Fibroblast of skin of right biceps (primary cell): ENCODE data around the gene TOB1.
"Not testable (repeated sequence)": the region's sequence is repeated elsewhere in the genome, so short reads cannot be mapped to it uniquely, and the experiment has no call there.

Experiments
- DNase-seq: peaks from one replicate; pipeline ENCODE4 v3.0.0-alpha.2; 2013

TOB1 gene

DNA sequence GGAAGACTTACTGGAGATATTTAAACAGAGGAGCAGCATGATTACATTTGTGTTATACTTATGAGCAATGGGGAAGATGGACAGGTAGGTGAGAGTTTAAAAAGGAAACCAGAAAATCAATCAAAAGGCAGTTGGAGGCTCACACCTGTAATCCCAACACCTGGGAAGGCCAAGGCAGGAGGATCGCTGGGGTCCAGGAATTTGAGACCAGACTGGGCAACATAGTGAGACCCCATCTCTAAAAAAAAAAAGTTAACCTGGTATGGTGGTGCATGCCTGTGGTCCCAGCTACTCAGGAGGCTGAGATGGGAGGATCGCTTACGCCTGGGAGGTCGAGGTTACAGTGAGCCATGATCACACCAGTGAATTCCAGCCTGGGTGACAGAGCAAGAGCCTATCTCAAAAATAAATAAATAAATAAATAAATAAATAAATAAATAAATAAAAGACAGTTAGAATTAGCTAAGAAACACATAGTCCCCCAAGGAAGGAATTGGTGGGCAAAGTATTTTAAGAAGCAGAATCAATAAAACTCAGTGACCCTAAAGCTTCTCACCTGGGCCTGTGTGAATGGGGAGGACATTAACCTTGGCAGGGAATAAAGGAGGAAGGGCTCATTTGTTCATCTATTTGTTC is 32.3 kb upstream of the TOB1 start:
- DNase-seq, result no peak

DNA sequence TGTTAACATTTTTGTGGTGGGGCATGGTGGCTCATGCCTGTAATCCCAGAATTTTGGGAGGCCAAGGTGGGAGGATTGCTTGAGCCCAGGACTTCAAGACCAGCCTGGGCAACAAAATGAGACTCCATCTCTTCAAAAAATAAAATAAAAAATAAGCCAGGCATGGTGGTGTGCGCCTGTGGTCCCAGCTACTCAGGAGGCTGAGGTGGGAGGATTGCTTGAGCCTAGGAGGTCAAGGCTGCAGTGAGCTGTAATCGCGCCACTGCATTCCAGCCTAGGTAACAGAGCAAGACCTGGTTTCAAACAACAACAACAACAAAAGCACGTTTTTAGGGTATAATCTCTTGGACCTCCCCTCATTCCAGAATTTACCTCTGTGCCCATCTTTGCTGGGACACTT is 28.4 kb upstream of the TOB1 start:
- not testable (repeated sequence) for DNase-seq

DNA sequence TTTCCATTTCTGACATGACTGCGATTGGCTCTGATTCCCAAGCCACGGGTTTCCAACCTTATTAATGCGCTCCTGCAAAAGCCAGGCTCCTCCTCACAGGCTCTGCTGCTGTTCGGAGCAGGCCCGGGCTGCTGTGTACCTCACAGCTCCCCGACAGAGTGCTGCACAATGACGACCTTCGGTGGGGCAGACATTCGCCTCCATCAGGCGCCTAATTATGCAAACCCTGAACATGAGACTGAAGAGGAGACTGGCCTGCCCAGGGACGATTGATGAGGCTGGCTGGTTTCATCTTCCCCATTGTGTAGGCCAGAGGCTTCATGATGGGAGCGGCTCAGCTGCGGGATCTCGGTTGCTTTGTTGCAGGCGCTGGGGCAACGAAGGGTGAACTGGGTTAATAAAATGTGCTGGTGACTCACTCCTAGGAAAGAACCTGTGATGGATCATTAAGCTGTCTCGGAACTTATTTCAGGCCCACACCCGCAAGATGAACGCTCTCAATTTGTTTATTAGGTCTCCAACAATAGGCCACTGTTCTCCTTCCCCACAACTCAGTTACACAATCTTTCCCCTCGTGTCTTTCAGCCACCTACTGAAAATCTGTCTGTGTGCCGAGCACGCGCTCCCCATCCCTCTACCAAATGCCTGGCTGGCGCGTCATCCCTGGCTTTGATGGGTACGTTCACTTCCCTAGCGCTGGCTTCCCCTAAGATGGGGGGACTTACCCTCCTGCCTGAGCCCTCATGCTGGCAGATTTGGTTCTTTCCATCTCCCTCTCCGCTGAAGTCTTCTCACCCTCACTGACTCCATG is 27.2 kb upstream of the TOB1 start:
- peak; percentile 34 for DNase-seq

DNA sequence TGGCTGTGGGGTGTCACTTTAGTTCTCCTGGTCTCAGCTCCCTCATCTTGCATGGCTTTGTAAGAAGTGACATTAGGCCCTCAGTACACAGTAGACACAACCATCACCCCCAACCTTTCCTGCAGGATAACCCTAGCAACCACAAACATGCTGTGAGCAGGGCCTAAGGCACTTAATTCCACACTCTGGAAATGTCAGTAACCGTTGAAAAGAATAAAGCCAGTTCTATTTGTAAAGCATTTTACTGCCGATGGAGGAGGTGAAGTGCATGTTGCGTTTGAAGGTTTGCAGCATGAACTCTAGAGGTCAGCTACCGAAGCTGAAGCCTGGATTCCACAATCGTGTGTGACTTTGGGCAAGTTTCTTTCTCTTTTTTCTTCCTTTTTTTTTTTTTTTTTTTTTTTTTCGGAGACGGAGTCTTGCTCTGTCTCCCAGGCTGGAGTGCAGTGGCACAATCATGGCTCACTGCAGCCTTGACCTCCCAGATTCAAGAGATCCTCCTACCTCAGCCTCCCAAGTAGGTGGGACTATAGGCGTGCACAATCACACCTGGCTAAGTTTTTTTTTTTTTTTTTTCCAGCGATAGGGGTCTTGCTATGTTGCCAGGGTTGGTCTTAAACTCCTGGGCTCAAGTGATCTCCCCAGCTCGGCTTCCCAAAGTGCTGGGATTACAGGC is 26.1 kb upstream of the TOB1 start:
- DNase-seq, result no peak

DNA sequence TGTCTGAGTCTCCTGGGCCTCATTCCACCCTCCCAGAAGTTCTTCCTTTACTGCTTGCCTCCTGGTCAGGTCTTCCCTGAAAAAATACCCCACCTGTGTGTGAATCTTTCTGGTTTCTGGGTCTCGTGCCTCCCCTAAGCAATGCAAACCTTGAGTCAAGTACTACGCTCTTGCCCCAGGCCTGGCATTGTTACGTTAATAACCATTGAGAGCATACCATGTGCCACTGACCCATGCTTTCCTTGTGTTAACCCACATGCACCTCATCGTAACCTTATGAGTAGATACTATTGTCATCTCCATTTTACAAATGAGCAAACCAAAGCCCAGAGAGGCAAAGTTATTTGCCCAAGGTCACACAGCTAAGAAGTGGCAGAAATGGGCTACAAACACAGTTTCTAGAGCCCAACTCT is 25.4 kb upstream of the TOB1 start:
- no peak for DNase-seq

DNA sequence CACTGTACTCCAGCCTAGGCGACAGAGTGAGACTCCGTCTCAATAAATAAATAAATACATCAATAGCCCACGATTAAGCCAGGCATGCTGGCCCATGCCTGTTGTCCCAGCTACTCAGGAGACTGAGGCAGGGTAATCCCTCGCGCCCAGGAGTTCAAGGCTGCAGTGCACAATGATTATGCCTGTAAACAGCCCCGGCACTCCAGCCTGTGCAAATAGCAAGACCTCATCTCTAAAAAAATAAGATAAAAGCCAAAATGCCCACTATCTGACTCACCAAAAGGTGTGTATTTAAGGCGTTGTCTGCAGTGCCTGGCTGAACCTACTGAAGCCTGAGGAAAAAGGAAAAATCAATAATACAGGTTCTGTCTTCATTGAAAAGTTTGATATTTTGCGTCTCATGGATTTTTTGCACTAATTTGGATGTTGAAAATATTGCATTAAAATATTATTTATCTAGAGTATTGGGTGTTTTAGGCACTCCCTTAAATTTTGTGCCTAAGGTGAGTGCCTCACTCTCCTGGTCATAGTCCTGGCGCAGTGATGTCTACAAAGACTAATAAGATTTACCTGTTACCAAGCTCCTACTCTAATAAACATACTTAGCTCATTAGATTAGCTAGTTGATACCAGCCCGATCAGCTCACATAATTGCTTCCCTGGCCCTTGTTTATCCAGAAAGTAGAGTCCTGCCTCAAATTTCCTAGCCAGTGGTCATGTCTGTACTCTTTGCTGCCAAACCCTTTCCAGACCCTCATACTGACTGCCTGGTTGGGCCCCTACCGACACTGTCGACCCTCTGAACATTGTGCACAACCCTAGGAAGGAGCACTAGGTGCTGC is 24.7 kb upstream of the TOB1 start:
- DNase-seq, result no peak

DNA sequence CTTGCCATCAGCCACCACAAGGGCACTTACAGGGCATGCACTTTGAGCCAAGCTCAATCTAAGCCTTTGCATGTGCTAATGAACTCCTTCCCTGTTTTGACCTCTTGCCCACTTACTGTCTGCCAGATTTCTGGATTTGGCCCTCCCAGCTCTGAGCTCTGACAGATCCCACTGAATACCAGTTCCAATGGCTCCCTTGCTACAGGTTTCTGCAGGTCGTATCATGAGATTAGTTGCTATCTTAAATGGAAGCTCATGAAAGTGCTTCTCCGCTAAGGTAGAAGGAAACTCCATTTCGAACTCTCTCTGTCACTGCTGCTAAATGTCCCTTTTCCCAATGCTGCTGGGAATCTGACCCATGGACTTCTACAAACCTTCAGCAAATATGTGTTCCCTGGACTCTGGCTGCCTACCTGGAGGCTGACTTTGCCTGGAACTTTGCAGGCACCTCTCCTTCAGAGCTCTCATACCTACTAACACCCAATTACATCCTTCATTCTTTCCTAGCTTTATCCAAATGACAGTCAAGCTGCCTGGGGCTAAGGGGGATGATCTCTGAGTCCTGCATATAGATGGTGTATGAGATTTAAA is 23.5 kb upstream of the TOB1 start:
- DNase-seq, result no peak

DNA sequence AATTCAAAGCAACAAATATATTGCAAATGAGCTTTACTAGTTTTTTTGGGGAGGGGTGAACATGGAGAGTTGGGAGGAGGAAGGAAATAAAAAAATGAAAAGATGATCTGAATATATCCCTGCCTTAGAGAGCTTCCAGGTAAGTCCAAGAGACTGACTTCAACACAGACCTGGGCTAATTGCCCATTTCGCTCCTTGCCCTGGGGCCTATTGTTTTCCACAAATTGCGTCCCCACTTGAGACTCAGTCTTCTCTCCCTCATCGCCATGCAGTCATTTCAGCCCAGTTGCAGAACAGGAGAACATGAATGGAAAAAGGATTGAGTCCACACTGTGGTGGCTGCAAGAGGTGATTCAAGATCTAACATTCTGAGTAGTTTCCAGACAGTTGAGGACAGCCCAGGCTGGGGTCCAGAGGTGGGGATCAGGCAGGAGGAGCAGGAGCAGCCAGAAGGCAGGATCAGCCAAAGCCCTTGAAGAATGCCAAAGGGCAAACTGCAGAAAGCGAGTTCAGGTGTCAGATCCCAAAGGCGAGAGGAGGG is 21.6 kb upstream of the TOB1 start:
- no peak for DNase-seq

DNA sequence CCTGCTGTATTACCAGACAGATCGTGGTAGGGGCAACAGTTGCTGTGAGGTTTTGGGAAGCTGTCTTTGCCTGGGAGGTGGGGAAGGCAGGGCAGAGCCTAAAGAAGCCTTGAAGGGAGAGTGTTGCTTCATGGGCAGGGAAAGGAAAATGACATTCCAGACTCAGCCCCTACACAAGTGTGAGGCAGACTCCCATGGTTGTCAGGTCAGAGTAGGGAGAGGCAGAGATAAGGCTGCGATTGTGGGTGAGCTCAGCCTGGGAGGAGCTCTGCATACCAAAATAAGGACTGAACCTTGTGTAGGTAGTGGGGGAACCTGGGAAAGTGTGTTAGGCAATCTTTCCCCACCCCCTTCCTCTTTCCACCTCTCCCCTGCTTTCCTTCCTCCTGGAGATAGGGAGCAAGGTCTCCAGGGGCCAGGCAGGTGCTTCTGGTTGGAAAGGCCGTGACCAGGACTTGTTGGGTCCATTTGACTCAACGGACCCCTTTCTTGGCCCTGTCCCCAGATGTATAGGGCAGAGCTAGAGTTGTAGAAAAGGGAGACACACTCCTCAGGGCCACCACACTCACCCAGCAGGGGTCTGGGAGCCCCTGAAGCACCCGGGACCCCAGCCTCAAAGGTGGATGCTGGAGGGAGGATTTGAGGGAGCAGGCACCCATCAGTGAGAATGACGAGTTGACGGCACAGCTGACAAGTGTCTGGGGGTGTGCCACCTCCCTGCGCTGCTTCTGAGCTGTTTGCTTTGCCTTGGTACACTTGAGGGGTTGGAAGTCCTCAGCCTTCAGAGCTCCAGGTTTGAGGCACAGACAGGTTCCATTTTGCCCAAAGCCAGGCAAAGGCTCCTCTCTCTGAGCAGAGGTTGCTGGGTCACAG is 18.5 kb upstream of the TOB1 start:
- no peak for DNase-seq

DNA sequence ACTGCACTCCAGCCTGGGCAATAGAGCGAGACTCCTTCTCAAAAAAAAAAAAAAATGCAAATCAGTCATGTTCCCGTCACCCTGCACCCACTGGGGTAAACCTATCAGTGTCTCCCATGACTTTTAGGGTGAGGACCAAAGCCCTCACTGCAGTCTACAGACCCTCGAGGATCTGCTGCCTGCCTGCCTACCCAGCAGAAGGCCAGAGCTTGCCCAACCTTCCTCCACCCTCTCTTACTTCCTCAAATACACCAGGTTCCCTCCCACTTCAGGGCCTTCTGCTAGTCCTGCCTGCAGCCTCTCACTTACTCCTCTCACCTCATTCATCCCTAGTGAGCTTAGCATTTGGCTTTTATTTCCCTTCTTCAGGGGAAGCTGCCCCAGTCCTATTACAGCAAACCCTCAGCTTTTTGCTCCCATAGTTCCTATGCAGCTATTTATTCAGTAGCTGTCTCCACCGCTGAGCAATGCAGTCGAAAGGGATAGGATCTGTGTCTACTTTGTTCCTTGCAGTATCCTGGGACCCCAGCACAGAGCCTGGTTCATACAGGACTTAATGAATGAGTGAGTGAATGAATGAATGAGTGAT is 17.8 kb upstream of the TOB1 start:
- DNase-seq, result no peak

DNA sequence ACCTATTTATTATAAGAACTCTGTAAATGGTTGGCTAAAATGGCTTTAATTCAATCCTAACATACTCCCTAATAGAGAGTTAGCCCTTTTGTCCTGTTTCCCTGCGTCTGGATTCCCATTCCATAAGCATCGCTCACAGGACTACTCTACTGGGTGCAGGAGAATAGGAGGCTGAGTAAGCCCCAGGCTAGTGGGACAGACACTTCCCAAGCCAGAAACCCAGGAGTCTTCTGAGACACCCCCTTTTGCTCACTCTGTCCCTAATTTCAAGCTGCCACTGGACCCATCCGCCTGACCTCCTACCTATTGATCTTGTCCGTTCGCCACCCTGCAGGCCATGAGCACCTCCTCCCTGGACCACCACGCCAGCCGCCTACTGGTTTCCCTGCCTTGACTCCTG is 16.7 kb upstream of the TOB1 start:
- peak; percentile 71 for DNase-seq

DNA sequence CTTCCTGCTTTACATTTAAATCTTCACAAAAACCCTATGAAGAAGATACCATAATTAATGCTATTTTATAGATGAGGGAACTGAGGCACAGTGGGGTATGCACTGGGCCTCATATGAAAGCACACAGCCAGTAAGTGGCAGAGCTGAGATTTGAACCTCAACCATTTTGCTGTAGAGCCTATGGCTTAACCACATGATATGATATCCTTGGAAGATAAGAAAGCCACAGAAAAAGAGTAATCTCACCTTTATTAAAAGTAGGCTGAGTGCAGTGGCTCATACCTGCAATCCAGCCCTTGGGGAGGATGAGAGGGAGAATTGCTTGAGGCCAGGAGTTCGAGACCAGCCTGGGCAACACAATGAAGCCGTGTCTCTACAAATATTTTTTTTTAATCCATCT is 15.0 kb upstream of the TOB1 start:
- no peak for DNase-seq

DNA sequence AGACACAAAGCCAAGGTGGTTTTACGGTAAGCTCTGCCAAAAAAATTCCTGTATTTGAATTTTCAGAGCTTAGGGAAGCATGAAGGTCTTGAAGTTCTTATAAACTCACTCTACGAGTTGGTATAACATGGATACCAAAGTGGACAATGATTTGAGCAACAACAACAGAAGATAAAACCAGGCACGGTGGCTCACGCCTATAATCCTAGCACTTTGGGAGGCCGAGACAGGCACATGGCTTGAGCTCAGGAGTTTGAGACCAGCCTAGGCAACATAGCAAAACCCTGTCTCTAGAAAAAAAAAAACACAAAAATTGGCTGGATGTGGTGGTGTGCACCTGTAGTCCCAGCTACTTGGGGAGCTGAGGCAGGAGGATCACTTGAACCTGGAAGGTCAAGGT is 12.9 kb upstream of the TOB1 start:
- no peak for DNase-seq

DNA sequence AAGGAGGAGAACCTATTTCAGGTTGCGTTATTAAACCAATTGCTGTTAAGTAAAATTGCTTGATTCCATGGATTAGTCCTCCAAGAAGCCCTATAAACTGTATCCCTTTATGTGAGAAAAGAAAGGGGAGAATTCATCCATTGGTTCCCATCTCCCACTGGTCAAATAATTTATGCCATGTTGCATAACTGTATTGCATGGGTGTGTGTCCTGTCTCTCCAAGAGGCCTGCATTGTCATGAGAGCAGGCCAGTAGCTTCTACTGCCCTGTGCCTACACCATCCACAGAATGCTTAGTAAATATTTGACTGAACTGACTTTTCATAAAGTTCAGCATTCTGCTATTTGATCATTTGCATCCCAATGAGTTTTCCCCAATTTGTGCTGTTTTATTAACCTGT is 11.7 kb upstream of the TOB1 start:
- no peak for DNase-seq

DNA sequence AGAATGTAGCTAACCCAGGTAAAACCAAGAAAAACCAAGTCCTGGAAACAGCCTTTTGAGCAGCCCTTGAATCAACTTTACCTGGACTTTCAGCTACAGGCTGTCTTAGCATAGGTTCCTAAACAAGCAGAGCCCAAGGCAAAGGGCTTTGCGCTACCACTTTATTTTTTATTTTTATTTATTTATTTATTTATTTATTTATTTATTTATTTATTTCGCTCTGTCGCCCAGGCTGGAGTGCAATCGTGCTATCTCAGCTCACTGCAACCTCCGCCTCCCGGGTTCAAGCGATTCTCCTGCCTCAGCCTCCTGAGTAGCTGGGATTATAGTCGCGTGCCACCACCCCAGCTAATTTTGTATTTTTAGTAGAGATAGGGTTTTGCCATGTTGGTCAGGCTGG is 10.9 kb upstream of the TOB1 start:
- not testable (repeated sequence) for DNase-seq

DNA sequence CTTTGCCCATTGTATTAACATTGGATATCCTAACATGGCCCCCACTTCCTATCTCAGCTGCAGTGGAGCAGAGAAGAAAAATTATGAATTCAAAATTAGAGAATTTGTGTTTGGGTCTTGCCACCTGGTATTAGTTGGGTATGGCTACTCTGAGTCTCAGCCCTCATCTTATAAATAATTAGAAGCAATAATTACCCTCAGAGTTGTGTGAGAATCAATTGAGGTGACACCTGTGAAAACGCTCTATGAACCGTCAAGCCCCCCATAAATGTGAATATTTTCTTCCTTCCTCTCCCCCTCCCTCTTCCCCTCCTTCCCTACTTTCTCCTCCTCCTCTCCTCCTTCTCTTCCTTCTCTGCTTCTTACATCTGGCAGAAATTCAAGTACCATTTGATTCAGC is 8.9 kb upstream of the TOB1 start:
- no peak for DNase-seq

DNA sequence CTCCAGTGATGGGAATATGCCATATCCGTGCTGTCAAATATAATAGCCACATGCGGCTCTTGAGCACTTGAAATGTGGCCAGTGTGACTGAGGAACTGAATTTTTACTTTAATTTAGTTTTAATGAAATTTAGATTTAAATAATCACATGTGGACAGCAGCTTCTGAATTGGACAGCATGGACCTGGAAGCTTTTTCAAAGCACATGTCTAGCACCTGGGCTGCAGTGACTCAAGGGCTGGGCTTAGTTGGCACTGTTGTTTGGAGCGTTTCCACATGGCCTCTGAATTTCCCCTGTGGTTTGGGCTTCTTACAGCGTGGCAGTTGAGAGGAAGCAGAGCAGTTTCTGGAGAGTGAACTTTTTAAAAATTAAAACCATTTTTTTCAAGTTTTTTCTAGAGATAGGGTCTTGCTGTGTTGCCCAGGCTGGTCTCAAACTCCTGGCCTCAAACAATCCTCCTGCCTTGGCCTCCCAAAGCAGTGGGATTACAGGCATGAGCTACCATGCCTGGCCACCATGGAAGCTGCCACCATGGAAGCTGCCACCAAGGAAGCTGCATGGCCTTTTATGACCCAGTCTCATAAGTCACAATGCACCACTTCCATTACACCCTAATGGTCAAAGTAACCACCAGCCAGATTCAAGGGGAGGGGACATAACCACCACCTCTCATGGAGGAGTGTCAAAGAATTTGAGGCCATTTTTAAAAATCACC is 6.7 kb upstream of the TOB1 start:
- DNase-seq, result peak; percentile 35

DNA sequence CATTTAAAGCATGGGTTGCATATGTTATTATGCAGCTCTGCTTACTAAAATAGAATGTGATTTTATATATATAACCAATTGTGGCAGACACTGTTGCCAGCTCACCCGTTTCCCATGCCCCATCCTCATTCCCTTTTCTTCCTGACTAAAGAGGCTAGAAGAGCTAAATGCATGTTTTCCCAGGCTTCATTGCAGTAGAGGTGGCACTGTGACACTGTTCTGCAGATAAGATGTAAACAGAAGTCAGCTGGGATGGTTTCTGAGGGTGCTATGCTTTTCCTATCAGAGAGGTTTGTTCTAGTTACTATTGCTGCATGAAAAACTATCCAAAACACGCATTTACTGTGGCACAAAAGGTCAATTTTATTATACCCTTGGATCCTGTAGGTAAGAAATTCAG is 5.7 kb upstream of the TOB1 start:
- no peak for DNase-seq

DNA sequence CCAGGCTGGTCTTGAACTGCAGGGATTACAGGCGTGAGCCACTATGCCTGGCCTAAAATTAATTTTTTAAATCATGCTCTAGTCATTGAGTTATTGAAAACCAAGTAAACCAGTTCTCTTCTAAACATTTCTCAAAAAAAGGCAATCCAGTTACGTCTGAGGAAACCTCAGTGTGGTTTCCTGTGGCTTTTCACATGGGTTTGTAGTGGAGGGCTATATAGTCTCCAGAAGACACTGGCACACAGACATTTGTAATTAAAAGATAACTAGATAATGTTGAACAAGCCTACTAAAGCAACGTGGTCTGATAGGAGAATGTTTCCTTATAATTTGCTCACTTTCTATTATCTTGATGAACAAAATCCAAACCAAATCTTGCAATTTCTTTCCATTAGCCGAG is 5.2 kb upstream of the TOB1 start:
- DNase-seq, result no peak

DNA sequence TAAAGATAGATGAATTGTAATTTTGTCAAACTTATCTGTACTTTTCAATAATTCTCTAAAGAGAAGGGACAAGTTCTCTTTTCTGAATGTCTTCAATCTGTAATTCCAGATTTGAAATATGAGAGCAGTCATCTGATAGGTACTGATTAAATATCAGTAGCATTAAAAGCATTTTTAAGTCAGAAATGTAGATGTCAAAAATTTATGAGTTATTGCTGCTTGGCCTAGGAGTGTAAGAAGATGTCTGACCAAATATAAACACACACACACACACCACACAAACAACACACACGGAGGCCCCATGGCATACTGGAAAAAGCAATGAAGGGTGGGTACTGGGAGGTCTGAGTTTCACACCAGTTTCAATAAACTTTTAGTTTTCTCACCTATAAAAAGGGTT is 2.4 kb upstream of the TOB1 start:
- DNase-seq, result no peak

DNA sequence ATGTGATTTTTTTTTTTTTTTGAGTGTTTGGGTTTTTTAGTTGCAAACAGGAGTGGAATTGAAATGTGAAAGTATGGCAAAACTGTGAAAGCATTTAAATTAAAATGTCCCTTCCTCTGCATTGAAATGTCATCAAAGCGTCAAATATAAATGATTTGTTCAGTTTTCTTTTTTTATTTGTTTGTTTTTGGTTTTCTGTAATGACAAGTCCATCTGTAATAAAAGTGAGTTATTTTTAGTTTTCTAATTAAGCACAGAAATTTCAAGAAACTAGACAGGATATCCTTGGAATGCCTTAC is 1.9 kb upstream of the TOB1 start:
- no peak for DNase-seq
